Measurements from ENCODE around the gene CD3E. TPM values are rescaled to one million over a fixed set of nuclear protein-coding genes. Genes with fewer than 3 reads are reported as not detected.
A peak's percentile ranks its signal among the peaks of the same experiment; 100 is the strongest.

Gene CD3E
- total and polyA plus RNA-seq, 9 of the 15 experiments (the other 6 are each of a cell fraction or from before 2014, with no cell fraction given), result 0.07 to 0.62 (median 0.19) TPM; not detected in 5

- DNase-seq (ENCODE audit: extremely low read depth in 1 of 4, low spot score in 3 of 4), result no peak
- Histone ChIP-seq H2AFZ (ENCODE audit: low read depth, low read length) (no peak overlapping the region), H3K4me1 (replicated peaks in 1 of 2; ENCODE audit: control insufficient read depth in 2 of 2, insufficient read depth in 2 of 2, low read length in 2 of 2) (peaks cover 0 to 5% of the 10 kb centered on the region in 2 experiments; a peak in 1 of 5 replicates), H3K36me3 (ENCODE audit: control insufficient read depth, insufficient read depth, low read length) (no peaks in the 10 kb centered on the region), H3K9me3 (replicated peaks; ENCODE audit: control insufficient read depth, insufficient read depth, low read depth, low read length) (no peaks in the 10 kb centered on the region), H3K79me2 (ENCODE audit: control insufficient read depth, insufficient read depth, low read length) (no peaks in the 10 kb centered on the region), H3K27ac (ENCODE audit: extremely low read depth, low read depth, low read length) (no peak overlapping the region), H3K9me1 (ENCODE audit: control insufficient read depth, insufficient read depth, low read length) (no peaks in the 10 kb centered on the region), H3K4me2 (ENCODE audit: insufficient read depth, low read length) (no peak overlapping the region), H4K20me1 (replicated peaks; ENCODE audit: control insufficient read depth, insufficient read depth, low read length) (no peaks in the 10 kb centered on the region), H3K27me3 (ENCODE audit: control insufficient read depth in 2 of 2, insufficient read depth in 2 of 2, low read length in 2 of 2) (peaks cover 0 to 3% of the 10 kb centered on the region in 2 experiments; a peak in 3 of 5 replicates), H3K4me3 (no peak overlapping the region), H3K9ac (ENCODE audit: insufficient read depth in 1 of 2, low read depth in 2 of 2, low read length in 2 of 2) (no peak overlapping the region)
- in situ Hi-C loops (cut with MboI), result no loop called here
- 6% methylated on average over 5 of the region's 5 CpGs for WGBS (ENCODE audit: insufficient coverage, low coverage, missing lambda C conversion rate)
- ATAC-seq, result no peak
- no TSS peak for BruUV-seq (replicated peaks)
- ChIA-PET POLR2A (interaction anchor here (0.6 kb wide), 1 partner anchor 10 kb away, joined by 5 read pairs; no protein-coding TSS in a partner anchor), CTCF (ENCODE audit: low intra/inter-chr PET ratio) (no interaction called here)
- intact Hi-C loops (cut with micrococcal nuclease), result no loop called here
- FAIRE-seq, result peak; percentile 23
- TF ChIP-seq SETDB1 (IDR thresholded peaks at IDR 0.05; ENCODE audit: low read length), result no peak
- TF ChIP-seq ZNF3 (CRISPR knock-in tag; IDR thresholded peaks at IDR 0.05), result no peak
- no peak for TF ChIP-seq E2F1 (CRISPR knock-in tag; IDR thresholded peaks at IDR 0.05)
- no peak for TF ChIP-seq LCOR (CRISPR knock-in tag; IDR thresholded peaks at IDR 0.05)
- no peak for TF ChIP-seq KAT2B (IDR thresholded peaks at IDR 0.05; ENCODE audit: low read depth, low read length)
- TF ChIP-seq ZNF347 (CRISPR knock-in tag; IDR thresholded peaks at IDR 0.05; ENCODE audit: low read depth), result no peak
- TF ChIP-seq LARP7 (IDR thresholded peaks at IDR 0.05), result no peak
- no peak for TF ChIP-seq PRMT5 (CRISPR knock-in tag; IDR thresholded peaks at IDR 0.05)
- TF ChIP-seq HMGXB4 (CRISPR knock-in tag; IDR thresholded peaks at IDR 0.05), result no peak
- TF ChIP-seq THAP12 (CRISPR knock-in tag; IDR thresholded peaks at IDR 0.05), result no peak
- TF ChIP-seq EGR1 (conservative IDR thresholded peaks at IDR 0.05), result no peak
- no peak for TF ChIP-seq PATZ1 (CRISPR knock-in tag; IDR thresholded peaks at IDR 0.05; ENCODE audit: borderline replicate concordance)
- no peak for TF ChIP-seq ZNF197 (CRISPR knock-in tag; IDR thresholded peaks at IDR 0.05; ENCODE audit: low read depth)
- TF ChIP-seq NR2C2 (CRISPR knock-in tag; IDR thresholded peaks at IDR 0.05), result no peak
- no peak for TF ChIP-seq NR2C2 (tag; IDR thresholded peaks at IDR 0.05)
Observed at GRCh38 chr11:118283037-118283636, 21.4 kb upstream of the CD3E start.

All from K562 (cell line).